Measurements from ENCODE around the gene SH3BGRL3.
"Not testable (repeated sequence)": the region's sequence is repeated elsewhere in the genome, so short reads cannot be mapped to it uniquely, and the experiment has no call there.

Gene SH3BGRL3

DNA sequence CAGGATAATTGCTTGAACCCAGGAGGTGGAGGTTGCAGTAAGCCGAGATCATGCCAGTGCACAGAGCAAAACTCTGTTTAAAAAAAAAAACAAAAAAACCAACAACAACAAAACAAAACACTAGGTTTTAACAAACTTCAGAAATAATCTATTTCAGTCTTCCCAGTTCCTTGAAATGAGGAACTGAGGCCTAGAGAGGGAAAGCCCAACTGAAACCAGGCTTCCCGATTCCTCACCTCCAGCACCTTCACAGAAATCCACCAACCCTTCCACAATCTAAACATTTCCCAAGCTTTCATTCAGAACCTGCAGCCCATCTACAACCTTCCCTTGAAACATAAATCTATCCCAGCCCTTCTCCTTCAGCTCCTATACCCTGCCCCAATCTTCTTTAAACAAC is 37.3 kb downstream of the SH3BGRL3 start:
- DNase-seq (ENCODE audit: low spot score): no peak

DNA sequence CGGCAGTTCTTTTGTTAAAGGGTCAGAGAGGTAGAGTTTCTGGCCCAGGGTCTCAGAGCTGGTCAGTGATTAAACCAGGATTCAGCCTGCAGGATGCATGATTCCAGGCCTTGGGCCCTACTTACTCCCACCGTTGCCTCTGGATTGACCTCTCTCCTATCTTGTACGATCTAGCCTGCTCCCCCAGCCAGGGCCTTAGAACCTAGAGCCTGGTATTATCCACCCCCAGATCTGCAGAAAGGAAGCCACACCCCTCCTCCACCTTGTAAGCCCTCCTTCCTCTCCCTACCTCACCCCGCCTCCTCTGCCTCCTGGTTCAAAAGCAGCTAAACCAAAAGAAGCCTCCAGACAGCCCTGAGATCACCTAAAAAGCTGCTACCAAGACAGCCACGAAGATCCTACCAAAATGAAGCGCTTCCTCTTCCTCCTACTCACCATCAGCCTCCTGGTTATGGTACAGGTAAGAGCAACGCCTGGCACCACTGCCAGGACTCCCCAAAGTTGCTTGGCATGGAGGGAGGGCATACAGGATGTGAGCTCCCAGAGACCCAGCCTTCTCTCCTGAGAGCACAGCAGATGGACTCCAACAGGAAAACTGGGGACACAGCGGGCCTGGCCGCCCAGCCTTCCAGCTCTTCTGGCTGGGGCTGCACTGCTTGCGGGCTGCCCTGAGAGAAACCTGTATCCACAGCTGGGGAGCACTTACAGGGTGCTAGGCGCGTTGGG is 37.9 kb downstream of the SH3BGRL3 start, which contains the start of gene CD52:
Gene CD52, plus strand, starts transcription at position 347 of the 726 bp plus-strand sequence. Its CDS starts 60 bp downstream, at position 407.
- peak; percentile 85 for DNase-seq (ENCODE audit: low spot score)

DNA sequence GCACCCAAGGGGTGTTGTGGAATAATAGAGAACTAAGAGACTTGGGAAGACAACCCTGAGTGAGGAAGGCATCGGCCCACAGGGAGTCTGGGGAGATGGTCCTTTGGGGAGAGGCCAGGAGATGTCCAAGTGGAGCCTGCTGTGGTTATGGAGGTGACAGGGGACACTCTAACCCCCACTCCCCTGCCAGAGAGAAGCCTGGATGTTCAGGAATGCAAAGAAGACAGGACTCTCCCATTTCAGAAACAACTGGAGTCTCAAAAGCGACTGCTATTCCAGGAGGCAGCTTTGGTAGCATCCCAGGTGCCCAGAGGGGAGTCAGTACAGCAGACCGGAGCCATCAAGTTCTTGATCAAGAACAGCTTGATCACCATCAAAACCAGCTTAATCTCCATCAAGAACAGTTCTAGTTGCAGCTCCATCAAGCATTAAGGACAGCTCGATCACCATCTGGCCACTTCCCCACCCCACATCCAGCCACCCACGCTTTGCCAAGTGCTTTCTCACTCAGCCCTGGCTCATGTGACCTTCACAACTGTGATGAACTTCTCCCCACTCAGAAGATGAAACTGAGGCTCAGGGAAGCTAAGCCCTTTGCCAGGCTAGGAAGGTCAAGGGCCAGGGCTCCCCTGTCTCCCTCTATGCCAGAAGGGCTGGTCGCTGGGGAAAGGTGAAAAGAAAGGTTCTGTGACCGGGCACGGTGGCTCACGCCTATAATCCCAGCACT is 38.6 kb downstream of the SH3BGRL3 start:
- peak; percentile 31 for DNase-seq (ENCODE audit: low spot score)

DNA sequence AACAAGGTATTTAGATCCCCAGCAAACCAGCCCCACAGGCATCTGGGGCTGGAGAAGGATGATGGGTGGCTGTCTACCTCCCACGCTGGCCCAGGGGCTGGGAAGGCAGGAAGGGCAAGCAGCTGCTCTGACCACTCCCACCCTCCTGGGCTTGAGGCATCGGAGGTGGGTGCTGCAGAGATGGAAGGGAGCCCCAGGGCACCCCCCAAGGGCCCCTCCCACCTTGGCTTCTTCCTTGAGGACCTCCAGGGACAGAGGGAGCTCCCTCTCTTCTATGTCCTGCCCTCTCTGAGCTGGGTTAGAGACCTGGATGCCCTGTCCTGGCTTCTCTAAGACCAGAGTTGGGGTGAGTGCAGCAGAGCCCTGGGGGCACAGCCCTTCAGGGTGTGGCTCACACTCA is 41.0 kb downstream of the SH3BGRL3 start:
- no peak for DNase-seq (ENCODE audit: low spot score)

DNA sequence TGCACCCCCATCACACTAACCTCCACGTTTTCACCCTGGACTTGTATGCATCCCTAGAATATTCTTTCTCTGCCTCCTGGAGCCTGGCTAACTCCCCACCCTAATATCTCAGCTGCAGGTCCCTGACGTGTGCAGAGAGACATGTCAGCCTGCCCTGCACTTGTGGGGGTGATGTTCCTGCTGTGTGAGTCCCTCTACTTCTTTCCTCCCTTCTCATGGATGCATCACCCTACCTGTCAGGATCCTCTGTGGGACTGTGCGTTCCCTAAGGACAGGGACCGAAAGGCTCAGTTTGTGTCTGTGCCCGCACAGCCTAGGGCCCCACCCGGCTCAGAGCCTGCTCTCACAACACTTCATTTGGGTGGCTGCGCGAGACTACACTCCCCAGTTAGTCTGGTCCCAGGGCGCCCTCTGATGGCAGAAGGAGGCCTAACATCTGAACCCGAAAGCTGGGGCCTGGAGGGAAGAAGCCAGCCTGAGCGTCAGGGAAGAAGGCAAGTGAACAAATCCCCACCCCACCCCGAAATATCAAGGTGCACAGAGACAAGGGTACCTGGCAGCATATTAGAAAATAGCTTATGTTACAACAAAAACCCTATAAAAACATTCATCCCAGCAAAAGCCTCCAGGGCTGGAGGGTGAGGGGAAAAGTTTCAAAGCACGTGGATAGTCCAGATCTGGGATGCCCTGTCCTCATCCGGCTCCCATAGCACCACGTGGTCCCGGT is 41.6 kb downstream of the SH3BGRL3 start:
- peak; percentile 95 for DNase-seq (ENCODE audit: low spot score)

DNA sequence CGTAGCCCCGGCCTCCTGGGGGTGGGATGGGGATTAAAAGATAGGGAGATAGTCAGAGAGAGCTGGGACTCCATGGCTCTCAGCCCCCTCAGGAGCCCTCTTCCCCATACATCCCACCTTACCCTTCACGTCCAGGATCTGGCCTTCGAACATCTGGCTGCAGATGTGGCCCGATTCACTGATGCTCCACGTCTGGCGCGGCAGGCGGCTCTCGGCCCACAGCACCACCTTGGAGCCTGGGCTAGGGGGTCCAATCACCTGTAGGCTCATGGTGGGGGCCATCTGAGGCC is 42.1 kb downstream of the SH3BGRL3 start:
- no peak for DNase-seq (ENCODE audit: low spot score)

DNA sequence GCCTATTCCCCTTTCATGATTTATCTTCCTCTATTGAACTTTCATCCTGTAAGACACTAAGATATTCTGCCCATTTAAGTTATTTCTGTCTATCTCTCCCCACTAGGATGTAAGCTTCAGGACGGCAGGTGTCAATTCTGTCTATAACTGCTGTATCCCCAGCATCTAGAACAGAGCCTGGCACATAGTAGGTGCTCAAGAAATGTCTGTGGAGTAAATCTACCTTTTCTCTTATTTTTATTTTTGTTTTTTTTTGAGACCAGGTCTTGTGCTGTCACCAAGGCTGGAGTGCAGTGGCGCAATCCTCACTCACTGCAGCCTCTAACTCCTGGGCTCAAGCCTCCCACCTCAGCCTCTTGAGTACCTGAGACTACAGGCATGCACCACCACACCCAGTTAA is 43.5 kb downstream of the SH3BGRL3 start:
- DNase-seq (ENCODE audit: low spot score): no peak

DNA sequence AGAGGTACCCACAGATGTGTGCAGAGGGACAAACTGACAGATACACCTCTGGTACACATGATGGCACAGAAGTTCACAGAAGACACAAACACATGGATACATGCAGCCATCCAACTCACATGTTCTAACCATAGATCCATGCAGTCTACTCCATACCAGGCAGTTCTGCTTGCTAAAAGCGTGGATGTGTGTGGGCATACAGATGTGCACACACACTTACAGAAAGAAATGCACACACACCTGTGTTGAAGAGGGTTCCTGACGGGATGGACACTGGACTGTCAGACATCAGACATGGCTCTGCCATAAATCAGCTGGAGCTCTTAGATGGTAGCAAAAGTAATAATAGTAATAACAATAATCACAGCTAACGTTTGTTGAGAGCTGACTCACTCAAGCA is 44.7 kb downstream of the SH3BGRL3 start:
- DNase-seq (ENCODE audit: low spot score): no peak

DNA sequence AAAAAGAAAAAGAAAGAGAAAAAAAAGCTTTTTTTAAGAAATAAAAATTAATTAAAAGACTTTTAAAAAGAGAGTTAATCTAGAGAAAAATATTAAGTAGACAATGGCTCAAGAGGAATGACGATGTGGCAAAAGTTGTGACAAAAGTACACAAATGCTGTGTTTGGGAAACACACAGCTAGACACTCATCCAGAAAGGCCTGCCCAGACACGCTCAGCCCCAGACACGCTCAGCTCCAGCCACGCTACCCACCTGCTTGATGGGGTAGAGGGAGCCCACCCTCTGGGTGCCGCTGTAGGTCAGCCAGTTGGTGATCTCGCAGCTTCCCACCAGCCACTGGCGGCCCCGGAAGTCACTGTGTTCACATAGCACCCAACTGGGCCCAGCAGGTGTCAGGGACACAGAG is 48.1 kb downstream of the SH3BGRL3 start:
- DNase-seq (ENCODE audit: low spot score): no peak

DNA sequence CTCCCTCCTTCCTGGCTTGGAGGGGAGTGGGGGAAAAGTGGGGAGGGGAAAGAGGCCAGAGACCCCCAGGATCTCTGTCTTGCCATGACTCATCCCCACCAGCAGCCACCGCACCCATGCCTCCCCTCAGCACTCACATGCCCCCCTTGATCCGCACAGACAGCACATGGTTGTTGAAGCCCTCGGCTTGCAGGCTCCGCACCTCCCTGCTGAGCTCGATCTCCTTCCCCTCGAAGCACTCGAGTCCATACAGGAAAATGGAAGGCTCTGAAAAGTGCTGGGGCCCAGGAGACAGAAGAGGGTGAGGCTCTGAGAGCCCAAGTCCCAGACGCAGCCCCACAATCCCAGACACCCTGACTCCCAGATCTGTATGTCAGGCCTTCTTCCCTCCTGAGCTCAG is 48.7 kb downstream of the SH3BGRL3 start:
- no peak for DNase-seq (ENCODE audit: low spot score)

DNA sequence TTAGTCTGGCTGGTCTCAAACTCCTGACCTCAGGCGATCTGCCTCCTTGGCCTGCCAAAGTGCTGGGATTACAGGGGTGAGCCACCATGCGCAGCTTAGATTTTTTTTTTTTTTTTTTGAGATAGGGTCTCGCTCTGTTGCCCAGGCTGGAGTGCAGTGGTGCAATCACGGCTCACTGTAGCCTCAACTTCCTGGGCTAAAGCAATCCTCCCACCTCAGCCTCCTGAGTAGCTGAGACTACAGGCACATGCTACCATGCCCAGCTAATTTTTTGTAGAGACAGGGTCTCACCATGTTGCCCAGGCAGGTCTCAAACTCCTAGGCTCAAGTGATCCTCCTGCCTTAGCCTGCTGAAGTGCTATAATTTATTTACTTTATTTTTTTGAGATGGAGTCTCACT is 49.5 kb downstream of the SH3BGRL3 start:
- DNase-seq (ENCODE audit: low spot score): not testable (repeated sequence)

DNA sequence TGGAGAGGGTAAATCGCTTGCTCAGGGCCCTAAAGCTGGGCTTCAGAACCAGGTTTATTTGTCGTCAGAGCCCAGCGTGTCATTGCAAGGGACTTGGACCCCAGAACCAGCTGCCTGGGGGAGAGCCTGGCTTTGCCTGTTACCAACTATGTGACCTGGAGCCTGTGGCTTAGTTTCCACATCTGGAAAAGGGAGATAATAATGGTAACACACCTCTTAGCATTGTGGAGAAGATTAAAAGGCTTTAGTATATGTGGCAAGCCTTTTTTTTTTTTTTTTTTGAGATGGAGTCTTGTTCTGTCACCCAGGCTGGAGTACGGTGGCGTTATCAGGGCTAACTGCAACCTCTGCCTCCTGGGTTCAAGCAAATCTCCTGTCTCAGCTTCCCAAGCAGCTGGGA is 50.4 kb downstream of the SH3BGRL3 start:
- no peak for DNase-seq (ENCODE audit: low spot score)

Data from CD4-positive, alpha-beta T cell treated with Interleukin-15 for 4 hours (primary cell).